Thymus (tissue), 11 donors: ENCODE measurements around the gene SPRY2. TPM values are rescaled to one million over a fixed set of nuclear protein-coding genes. Genes with fewer than 3 reads are reported as not detected.

ENCODE experiments used
- DNase-seq, 9 donors: peaks; one replicate each; pipeline ENCODE4 v3.0.0-alpha.2; 2013; ENCODE audit warnings: low spot score in 9 of 9, low read depth in 6 of 9, missing footprints in 1 of 9
- H3K27ac ChIP-seq, 2 donors: one replicate each; pipeline ENCODE4 v1.5.1; 2013; ENCODE audit warnings: control low read depth in 1 of 2, low read depth in 1 of 2, low read length in 1 of 2, mild to moderate bottlenecking in 1 of 2, moderate library complexity in 1 of 2
- H3K27me3 ChIP-seq, 2 donors: one replicate each; pipeline ENCODE4 v1.5.1; 2013; ENCODE audit warnings: low read length in 1 of 2; ENCODE audit not compliant: control insufficient read depth in 2 of 2, insufficient read depth in 1 of 2
- H3K36me3 ChIP-seq, 2 donors: one replicate each; pipeline ENCODE4 v1.5.1; 2013; ENCODE audit warnings: low read length in 1 of 2, mild to moderate bottlenecking in 1 of 2, moderate library complexity in 1 of 2; ENCODE audit not compliant: control insufficient read depth in 2 of 2, insufficient read depth in 2 of 2
- H3K4me1 ChIP-seq, 2 donors: one replicate each; pipeline ENCODE4 v1.5.1; 2013; ENCODE audit warnings: low read length in 2 of 2; ENCODE audit not compliant: control insufficient read depth in 2 of 2, insufficient read depth in 2 of 2
- H3K4me3 ChIP-seq, 2 donors: one replicate each; pipeline ENCODE4 v1.5.1; 2013; ENCODE audit warnings: low read length in 2 of 2, control low read depth in 1 of 2, mild to moderate bottlenecking in 1 of 2
- H3K9me3 ChIP-seq, 2 donors: one replicate each; pipeline ENCODE4 v1.5.1; 2013; ENCODE audit warnings: low read length in 1 of 2, mild to moderate bottlenecking in 1 of 2; ENCODE audit not compliant: control insufficient read depth in 2 of 2, insufficient read depth in 1 of 2
- WGBS: extraction: QIAGEN DNeasy Blood & Tissue Kit; methylation state at CpG from one replicate; pipeline ENCODE4 v1.1.7; 2013; 5-methylcytosine and 5-hydroxymethylcytosine counted together
- polyA plus RNA-seq: library from polyadenylated mRNA; stranded (reverse); fragments of 200-250 nt; gene quantifications from one replicate; pipeline ENCODE4 v1.2.3, GENCODE V29; 2013
- total RNA-seq: library from RNA; stranded (reverse); fragments of 120-200 nt; gene quantifications from one replicate; pipeline ENCODE4 v1.2.4, GENCODE V29; 2013
- donor health status: healthy.

SPRY2 gene
- total and polyA plus RNA-seq, 2 donors = 7.6 to 21.6 TPM

DNA sequence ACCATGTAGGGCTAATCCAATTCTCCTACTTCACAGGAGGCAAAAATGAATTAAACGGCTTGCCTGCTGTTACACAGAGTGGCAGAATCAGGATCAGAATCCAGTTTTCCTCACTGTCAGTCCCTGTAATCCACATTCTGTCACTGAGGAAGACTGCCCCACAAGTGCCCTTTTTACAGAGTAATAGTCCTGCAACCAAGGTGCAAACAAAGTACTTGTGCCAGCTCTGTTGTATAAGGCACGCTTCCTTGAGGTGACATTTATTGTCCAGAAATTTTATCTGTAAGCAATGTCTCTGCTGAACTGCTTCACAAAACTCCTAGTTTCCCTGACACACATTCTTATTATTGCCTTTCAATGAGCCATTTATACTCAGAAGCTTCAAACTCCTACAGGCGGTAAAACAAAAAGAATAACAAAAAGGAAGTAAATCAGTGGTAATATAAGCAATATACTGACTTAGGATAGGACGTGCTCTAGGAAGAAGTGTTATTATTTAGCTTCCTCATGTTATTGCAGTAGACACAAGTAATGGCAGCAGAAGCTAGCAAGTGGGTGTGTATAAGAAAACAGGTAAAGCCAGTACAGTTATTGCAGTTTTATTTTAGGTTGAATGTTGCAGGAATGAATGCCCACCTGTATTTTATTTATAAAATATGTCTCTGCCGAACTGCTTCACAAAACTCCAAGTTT is 28.8 kb downstream of the SPRY2 start:
- H3K36me3 ChIP-seq = no peaks in the 10 kb centered on the region
- no peaks in the 10 kb centered on the region for H3K27me3 ChIP-seq
- no peaks in the 10 kb centered on the region for H3K9me3 ChIP-seq
- H3K27ac ChIP-seq = no peak overlapping the region
- WGBS = 96% methylated on average over 5 of the region's 5 CpGs
- no peak for DNase-seq
- H3K4me3 ChIP-seq = no peak overlapping the region
- H3K4me1 ChIP-seq = no peaks in the 10 kb centered on the region

DNA sequence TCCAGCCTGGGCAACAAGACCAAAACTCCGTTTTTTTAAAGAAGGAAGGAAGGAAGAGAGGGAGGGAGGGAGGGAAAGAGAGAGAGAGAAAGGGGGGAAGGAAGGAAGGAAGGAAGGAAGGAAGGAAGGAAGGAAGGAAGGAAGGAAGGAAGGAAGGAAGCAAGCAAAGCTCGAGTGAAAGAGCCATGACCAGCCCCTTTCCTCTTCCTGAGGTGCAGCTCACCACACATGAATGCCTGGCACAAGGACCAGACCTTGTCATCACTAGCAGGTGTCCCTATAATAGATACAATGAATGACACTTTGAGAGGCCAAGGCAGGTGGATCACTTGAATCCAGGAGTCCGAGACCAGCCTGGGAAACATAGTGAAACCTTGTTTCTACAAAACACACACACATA is 31.0 kb downstream of the SPRY2 start:
- Histone ChIP-seq H3K4me3 (no peak overlapping the region), H3K4me1 (no peaks in the 10 kb centered on the region), H3K27me3 (no peaks in the 10 kb centered on the region), H3K27ac (no peak overlapping the region), H3K9me3 (no peaks in the 10 kb centered on the region), H3K36me3 (no peaks in the 10 kb centered on the region)
- 67% methylated on average over 3 of the region's 3 CpGs for WGBS
- no peak for DNase-seq

DNA sequence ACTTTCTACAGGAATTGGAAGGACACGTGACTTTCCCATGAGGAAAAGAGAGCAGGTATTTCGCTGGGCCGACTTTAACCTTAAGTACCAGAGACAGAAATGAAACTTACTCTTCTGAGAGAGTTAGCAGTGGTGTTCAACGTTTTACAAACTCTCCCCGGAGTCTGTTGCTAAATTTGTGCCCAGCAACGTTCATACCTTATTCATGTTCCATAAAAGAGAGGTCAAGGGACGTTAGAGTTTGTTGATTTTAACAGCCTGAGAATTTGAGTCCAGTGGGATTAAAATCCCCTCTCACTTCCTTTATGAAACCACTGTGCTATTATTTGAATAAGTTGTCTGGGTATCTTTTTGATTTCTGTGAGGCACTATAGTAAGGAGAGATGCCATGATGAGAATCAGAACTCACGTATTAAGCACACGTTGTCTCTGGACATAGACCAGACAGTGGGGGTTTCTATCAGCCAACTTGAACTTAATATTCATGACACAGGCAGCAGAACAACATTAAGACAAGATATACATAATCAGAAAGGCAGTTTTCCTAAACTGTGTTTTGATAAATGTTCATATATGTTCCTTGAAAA is 33.4 kb downstream of the SPRY2 start:
- H3K4me1 ChIP-seq = no peaks in the 10 kb centered on the region
- WGBS = 80% methylated on average over 9 of the region's 9 CpGs
- no peak overlapping the region for H3K27ac ChIP-seq

DNA sequence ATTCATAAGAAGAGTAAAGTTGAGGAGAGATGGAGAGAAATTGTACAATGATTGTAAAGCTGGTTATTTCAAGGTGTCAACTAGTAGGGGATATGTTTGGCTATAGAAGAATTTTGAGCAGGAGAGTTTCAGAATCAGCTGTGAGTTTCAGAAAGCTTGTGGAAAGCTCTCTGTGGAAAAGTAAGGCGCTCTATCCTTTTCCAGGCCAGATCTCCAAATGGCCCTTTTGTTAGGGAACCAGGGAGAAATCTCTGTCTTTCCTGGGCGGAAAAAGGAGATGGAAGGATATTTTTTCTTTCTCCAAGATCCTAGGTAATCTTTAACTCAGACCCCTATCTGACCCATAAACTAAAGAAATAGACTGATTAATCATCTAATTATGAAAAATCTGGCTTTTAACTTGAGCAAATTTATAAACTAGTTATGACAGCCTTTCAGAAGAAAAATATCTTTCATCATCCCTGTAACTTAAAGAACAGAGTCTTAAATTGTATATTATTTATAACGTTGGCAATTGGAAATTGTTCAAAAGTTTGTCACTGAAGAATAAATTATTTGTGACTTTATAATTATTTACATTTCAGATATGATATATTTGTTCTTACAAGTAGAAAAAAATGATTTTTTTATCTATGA is 34.5 kb downstream of the SPRY2 start:
- Histone ChIP-seq H3K4me3 (no peak overlapping the region), H3K9me3 (no peaks in the 10 kb centered on the region), H3K27ac (no peak overlapping the region), H3K4me1 (no peaks in the 10 kb centered on the region), H3K27me3 (no peaks in the 10 kb centered on the region), H3K36me3 (no peaks in the 10 kb centered on the region)
- 94% methylated on average over 3 of the region's 3 CpGs for WGBS
- DNase-seq = no peak

More for the DNA sequence above, 33.4 kb downstream of the SPRY2 start:
- no peaks in the 10 kb centered on the region for H3K9me3 ChIP-seq
- no peaks in the 10 kb centered on the region for H3K36me3 ChIP-seq
- H3K4me3 ChIP-seq = no peak overlapping the region
- DNase-seq = no peak
- H3K27me3 ChIP-seq = no peaks in the 10 kb centered on the region

DNA sequence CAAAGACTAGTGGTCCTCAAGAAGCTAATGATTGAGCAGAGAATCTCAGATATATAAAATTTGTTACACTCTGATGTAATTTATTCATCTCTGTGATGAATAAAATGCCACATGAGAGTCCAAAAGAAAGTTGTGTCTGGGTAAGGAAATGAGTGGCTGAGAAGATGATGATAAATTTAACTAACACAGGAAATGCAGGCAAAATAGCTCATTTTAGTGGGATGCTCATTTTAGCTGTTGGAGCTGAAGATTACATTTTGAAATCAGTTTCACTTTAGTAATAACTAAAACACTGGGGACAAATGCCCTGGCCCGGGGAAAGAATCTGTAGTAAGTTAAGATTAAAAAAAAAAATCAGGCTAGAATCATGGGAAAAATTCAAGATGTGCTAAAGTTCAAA is 35.2 kb downstream of the SPRY2 start:
- Histone ChIP-seq H3K9me3 (no peaks in the 10 kb centered on the region), H3K4me3 (no peak overlapping the region), H3K27ac (no peak overlapping the region), H3K27me3 (no peaks in the 10 kb centered on the region), H3K4me1 (no peaks in the 10 kb centered on the region), H3K36me3 (no peaks in the 10 kb centered on the region)
- WGBS = 82% methylated on average over 1 of the region's 1 CpG
- DNase-seq = no peak

DNA sequence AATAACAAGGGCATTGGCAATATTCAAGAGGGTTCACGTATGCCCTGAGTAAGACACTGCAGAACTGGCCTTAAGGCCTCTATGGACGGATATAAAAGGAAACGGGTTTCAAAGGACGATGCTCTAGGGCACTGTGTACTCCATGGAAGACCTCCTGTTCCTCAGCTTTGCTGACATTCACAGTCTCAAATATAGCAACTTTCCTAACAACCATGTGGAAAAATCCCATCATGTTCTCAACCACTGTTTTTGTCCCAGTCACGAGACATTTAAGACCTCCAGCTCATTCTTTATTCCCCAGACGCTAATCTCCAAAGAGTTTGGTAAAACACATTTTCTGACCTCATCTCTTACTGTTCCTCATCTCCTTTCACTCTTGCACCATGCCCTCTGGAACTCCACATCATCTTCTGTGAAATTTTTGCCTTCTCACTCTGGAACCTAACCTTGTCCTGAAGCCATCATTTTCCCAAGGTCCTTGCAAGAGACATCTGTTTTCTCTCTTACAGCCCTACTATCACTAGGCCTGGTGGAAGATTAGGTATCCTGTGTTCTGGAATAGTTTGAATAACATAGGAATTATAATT is 37.6 kb downstream of the SPRY2 start:
- Histone ChIP-seq H3K27me3 (no peaks in the 10 kb centered on the region), H3K27ac (no peak overlapping the region), H3K4me1 (no peaks in the 10 kb centered on the region), H3K9me3 (no peaks in the 10 kb centered on the region), H3K36me3 (no peaks in the 10 kb centered on the region), H3K4me3 (no peak overlapping the region)
- DNase-seq = no peak
- WGBS = 89% methylated on average over 6 of the region's 6 CpGs

DNA sequence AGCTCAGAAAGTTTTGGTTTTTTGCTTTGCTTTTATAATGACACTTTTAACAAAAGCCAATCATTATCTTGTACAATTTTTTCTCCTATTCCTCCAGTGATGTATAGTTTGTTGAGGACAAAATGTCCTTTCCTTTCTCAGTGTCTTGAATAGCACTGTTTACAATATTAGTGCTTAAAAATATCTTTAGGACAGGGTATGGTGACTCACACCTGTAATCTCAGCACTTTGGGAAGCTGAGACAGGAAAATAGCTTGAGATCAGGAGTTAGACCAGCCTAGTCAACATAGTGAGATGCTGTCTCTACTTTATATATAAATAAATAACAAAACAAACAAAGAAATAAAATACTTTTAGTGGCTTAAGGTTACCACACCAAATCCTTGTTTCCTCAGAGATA is 41.9 kb downstream of the SPRY2 start:
- no peaks in the 10 kb centered on the region for H3K36me3 ChIP-seq
- no peaks in the 10 kb centered on the region for H3K27me3 ChIP-seq
- no peaks in the 10 kb centered on the region for H3K4me1 ChIP-seq
- H3K4me3 ChIP-seq = no peak overlapping the region
- no peak overlapping the region for H3K27ac ChIP-seq
- no peaks in the 10 kb centered on the region for H3K9me3 ChIP-seq
- no peak for DNase-seq

DNA sequence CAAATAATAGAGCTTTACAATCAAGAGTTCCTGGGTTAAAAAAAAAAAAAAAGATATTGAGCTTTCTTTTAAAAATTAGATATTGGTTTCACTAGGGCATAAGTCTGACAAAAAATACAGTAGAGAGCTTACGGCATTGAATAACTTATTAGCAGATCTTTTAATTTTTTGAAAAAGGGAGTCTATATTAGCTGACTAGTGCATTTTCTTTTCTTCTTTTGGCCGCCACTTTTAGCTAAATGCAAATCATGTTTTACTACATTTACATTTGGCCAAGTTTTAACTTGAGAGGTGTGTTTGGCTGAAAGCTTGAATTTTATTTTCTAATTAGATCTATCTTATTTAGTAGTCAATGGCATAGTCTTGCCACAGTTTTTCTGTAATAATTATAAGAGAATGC is 43.4 kb downstream of the SPRY2 start:
- no peak for DNase-seq
- no peaks in the 10 kb centered on the region for H3K27me3 ChIP-seq
- H3K27ac ChIP-seq = no peak overlapping the region
- H3K36me3 ChIP-seq = no peaks in the 10 kb centered on the region
- no peaks in the 10 kb centered on the region for H3K4me1 ChIP-seq
- no peak overlapping the region for H3K4me3 ChIP-seq
- WGBS = over 99% methylated on average over 2 of the region's 2 CpGs
- no peaks in the 10 kb centered on the region for H3K9me3 ChIP-seq

DNA sequence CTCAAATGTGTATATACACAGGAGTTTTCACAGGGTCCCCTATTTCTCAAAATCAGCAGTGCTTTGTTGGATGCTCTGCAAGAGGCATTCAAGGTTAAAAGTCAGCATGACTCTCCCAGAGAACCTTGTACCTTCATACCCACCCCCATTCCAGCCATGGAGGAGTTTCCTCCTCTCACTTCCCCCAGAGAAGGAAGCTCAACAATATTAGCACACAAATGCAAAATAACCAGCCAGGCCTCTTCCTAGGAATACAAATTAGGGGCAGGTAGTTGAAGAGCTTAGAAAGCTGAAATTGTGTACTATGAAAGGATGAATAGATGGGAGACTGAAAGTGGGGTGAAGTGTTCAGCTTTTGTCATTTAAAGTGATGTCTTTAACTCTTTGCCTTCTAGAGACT is 43.8 kb downstream of the SPRY2 start:
- Histone ChIP-seq H3K9me3 (no peaks in the 10 kb centered on the region), H3K36me3 (no peaks in the 10 kb centered on the region), H3K27me3 (no peaks in the 10 kb centered on the region), H3K4me1 (no peaks in the 10 kb centered on the region), H3K27ac (no peak overlapping the region), H3K4me3 (no peak overlapping the region)
- no peak for DNase-seq
